Cardiac muscle cell (in vitro differentiated cells and primary cell): Measurements from ENCODE around the gene HSD11B2. TPM values are rescaled to one million over a fixed set of nuclear protein-coding genes. Genes with fewer than 3 reads are reported as not detected.

ENCODE experiments used
- DNase-seq, 2 donors: peaks; one replicate each; pipeline versions ENCODE4 v3.0.0 to v3.0.0-alpha.2; 2010 to 2017; ENCODE audit warnings: low read depth in 1 of 2, low spot score in 1 of 2
- H3K27ac ChIP-seq: fragments of 200-600 bp; sonication (generic); 2 replicates; pipeline ENCODE4 v1.5.1; 2016
- H3K27me3 ChIP-seq: fragments of 200-600 bp; sonication (generic); 2 replicates; pipeline ENCODE4 v1.6.0; 2016; ENCODE audit warnings: control low read depth
- H3K36me3 ChIP-seq: fragments of 200-600 bp; sonication (generic); 2 replicates; pipeline ENCODE4 v1.5.1; 2016; ENCODE audit warnings: control low read depth
- H3K4me1 ChIP-seq: fragments of 200-600 bp; sonication (generic); 2 replicates; pipeline ENCODE4 v1.8.1; 2017; ENCODE audit warnings: low read depth, mild to moderate bottlenecking, mixed run types
- H3K4me3 ChIP-seq: fragments of 200-600 bp; sonication (generic); 2 replicates; pipeline ENCODE4 v1.5.1; 2016; ENCODE audit warnings: mild to moderate bottlenecking
- H3K9me3 ChIP-seq: fragments of 200-600 bp; sonication (generic); 2 replicates; pipeline ENCODE4 v1.5.1; 2017; ENCODE audit warnings: low read depth, mild to moderate bottlenecking, control low read depth
- polyA plus RNA-seq: library from polyadenylated mRNA; unstranded; fragments of >200 nt; fragmentation: Nextera tagmentation; extraction: Ambion mirVana; gene quantifications from 2 replicates; pipeline ENCODE4 v1.2.1, GENCODE V29; 2016
- total RNA-seq: library from RNA; depleted of rRNA; stranded (reverse); fragments of >200 nt; gene quantifications from 2 replicates; pipeline ENCODE4 v1.2.3, GENCODE V29; 2016
- TF ChIP-seq, protein P1 (sequence below): IDR thresholded peaks from 2 replicates; pipeline ENCODE4 v1.5.1; 2012; ENCODE audit warnings: low read depth, mild to moderate bottlenecking, low read length

Gene HSD11B2
- total and polyA plus RNA-seq, 2 experiments from 2014 or later = 0.36 to 0.84 TPM

DNA sequence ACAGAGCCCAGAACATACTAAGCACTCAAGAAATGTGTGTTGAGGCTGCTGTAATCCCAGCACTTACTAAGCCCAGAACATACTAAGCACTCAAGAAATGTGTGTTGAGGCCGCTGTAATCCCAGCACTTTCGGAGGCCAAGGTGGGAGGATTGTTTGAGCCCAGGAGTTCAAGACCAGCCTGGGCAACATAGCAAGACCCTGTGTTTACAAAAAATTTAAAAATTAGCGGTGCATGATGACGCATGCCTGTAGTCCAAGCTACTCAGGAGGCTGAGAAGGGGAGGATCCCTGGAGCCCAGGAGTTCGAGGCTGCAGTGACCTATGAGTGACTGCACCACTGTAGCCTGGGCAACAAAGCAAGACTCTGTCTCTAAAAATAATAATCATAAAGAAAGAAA, 7.9 kb upstream of the HSD11B2 start:
- no peaks in the 10 kb centered on the region for H3K36me3 ChIP-seq
- H3K4me1 ChIP-seq = peaks cover 12% of the 10 kb centered on the region
- TF ChIP-seq, protein P1, sequence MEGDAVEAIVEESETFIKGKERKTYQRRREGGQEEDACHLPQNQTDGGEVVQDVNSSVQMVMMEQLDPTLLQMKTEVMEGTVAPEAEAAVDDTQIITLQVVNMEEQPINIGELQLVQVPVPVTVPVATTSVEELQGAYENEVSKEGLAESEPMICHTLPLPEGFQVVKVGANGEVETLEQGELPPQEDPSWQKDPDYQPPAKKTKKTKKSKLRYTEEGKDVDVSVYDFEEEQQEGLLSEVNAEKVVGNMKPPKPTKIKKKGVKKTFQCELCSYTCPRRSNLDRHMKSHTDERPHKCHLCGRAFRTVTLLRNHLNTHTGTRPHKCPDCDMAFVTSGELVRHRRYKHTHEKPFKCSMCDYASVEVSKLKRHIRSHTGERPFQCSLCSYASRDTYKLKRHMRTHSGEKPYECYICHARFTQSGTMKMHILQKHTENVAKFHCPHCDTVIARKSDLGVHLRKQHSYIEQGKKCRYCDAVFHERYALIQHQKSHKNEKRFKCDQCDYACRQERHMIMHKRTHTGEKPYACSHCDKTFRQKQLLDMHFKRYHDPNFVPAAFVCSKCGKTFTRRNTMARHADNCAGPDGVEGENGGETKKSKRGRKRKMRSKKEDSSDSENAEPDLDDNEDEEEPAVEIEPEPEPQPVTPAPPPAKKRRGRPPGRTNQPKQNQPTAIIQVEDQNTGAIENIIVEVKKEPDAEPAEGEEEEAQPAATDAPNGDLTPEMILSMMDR = no peak
- no peak overlapping the region for H3K27ac ChIP-seq
- no peak for DNase-seq
- no peaks in the 10 kb centered on the region for H3K27me3 ChIP-seq
- H3K9me3 ChIP-seq = no peaks in the 10 kb centered on the region
- no peak overlapping the region for H3K4me3 ChIP-seq

DNA sequence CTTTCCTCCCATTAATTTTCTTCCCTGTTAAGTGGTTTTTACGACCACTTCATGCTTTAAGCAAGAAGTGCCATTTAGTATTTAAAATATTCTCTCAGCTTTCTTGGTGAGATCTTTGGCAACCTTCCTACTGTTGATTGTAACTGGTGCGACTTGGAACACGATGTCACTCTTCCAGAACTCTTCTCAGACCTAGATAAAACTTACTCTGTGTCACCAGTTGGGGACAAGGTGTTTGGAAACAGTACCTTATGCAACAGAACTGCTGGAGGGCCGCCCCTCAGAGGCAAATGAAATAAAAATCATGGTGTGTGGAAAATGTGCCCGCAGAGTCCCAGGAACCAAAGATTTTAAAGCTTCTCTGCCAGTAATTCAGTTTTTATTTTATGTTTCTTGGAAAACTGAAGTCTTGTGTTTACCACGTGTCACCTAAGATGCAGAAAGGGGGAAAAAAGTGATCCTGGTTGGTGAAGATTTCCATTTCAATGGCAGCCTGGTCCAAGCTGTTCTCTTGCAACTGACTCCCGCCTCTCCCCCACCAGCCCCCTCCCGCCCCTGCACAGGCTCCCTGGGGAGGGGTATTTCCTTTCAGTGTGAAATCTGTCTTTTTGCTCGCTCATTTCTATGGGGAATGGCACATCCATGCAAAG, 7.2 kb upstream of the HSD11B2 start:
- no peak overlapping the region for H3K4me3 ChIP-seq
- DNase-seq = no peak
- H3K27ac ChIP-seq = no peak overlapping the region
- H3K4me1 ChIP-seq = peaks cover 12% of the 10 kb centered on the region
- TF ChIP-seq, protein P1 = no peak
- peaks cover 5% of the 10 kb centered on the region for H3K27me3 ChIP-seq
- no peaks in the 10 kb centered on the region for H3K9me3 ChIP-seq
- H3K36me3 ChIP-seq = no peaks in the 10 kb centered on the region

DNA sequence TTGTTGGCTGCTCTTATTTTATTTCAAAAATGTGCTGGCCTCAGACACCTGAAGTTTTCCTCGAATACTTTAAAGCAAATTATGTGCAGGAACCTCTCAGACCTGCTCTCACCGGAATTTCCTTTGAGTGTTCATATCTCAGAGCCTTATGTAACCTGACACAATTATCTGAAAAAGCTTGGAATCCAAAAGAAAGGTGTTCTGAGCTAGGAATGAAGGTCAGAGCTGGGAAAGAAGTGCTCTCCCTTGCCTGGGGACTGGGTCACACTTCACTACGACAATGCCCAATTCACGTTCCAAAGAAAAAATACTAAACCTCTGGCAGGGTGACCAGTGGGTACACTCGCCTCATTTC, 6.7 kb upstream of the HSD11B2 start:
- no peaks in the 10 kb centered on the region for H3K9me3 ChIP-seq
- H3K36me3 ChIP-seq = no peaks in the 10 kb centered on the region
- no peak overlapping the region for H3K27ac ChIP-seq
- no peak for DNase-seq
- peaks cover 10% of the 10 kb centered on the region for H3K27me3 ChIP-seq
- H3K4me3 ChIP-seq = no peak overlapping the region
- peaks cover 14% of the 10 kb centered on the region for H3K4me1 ChIP-seq
- TF ChIP-seq, protein P1 = no peak

DNA sequence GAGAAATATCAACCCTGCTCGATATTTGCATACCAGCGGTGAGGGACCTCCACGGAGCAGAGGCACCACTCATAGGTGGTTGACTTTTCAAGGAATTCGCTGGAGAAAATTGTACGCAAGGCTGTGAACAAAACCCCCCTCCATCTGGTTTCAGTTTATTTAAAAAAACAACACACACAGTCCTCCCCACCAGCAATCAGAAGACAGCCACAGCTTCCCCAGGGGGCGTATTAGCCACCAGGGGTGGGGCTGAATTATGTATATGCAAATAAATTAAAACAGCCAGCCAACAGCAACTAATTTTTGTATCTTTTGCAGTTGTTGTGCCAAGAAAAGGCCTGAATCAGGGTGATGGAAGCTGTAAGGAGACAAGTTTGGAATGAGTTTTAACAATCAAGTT, 5.9 kb upstream of the HSD11B2 start:
- Histone ChIP-seq H3K4me3 (no peak overlapping the region), H3K4me1 (peaks cover 16% of the 10 kb centered on the region), H3K27ac (no peak overlapping the region), H3K36me3 (no peaks in the 10 kb centered on the region), H3K9me3 (no peaks in the 10 kb centered on the region), H3K27me3 (peaks cover 19% of the 10 kb centered on the region)
- DNase-seq = no peak
- TF ChIP-seq, protein P1 = no peak

DNA sequence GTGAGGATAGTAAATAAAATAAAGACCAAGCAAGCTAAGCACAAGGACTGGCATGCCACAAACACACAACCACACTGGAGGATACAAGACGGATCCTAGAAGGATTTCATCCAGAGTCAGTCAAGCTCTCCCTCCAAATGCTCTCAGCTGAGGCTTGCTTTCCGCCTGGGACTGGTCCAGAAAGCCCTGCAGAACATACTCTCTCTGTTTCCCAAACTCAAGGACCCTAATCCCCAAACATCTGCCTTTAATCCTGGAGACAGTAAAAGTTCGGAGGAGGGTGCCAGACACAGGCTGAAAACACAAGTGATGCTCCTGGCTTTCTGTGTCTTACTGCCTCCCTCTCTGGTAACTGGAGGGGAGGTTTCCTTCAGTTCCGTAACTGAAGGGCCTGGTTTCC, 5.3 kb upstream of the HSD11B2 start:
- Histone ChIP-seq H3K4me3 (no peak overlapping the region), H3K27me3 (peaks cover 24% of the 10 kb centered on the region), H3K27ac (no peak overlapping the region), H3K4me1 (peaks cover 16% of the 10 kb centered on the region), H3K9me3 (no peaks in the 10 kb centered on the region), H3K36me3 (no peaks in the 10 kb centered on the region)
- TF ChIP-seq, protein P1 = no peak
- DNase-seq = no peak
